Endothelial cell (in vitro differentiated cells): ENCODE data around the gene CMTM7. TPM values are rescaled to one million over a fixed set of nuclear protein-coding genes. Genes with fewer than 3 reads are reported as not detected.
"Not testable (repeated sequence)": the region's sequence is repeated elsewhere in the genome, so short reads cannot be mapped to it uniquely, and the experiment has no call there.

Source experiments
- DNase-seq: peaks from one replicate; pipeline ENCODE4 v3.0.0; 2021; ENCODE audit warnings: low spot score
- H3K27ac Mint-ChIP-seq: one replicate; pipeline ENCODE4 v1.8.0; 2021; ENCODE audit warnings: mixed read lengths, inconsistent platforms; ENCODE audit not compliant: unreplicated experiment
- H3K27me3 Mint-ChIP-seq: one replicate; pipeline ENCODE4 v1.8.0; 2021; ENCODE audit warnings: mild to moderate bottlenecking, moderate library complexity, mixed read lengths, inconsistent platforms; ENCODE audit not compliant: unreplicated experiment
- H3K36me3 Mint-ChIP-seq: one replicate; pipeline ENCODE4 v1.8.0; 2021; ENCODE audit warnings: mild to moderate bottlenecking, low read depth, mixed read lengths, inconsistent platforms; ENCODE audit not compliant: unreplicated experiment
- H3K4me1 Mint-ChIP-seq: one replicate; pipeline ENCODE4 v1.8.0; 2021; ENCODE audit warnings: mild to moderate bottlenecking, mixed read lengths, inconsistent platforms; ENCODE audit not compliant: unreplicated experiment
- H3K4me3 Mint-ChIP-seq: one replicate; pipeline ENCODE4 v1.8.0; 2021; ENCODE audit warnings: mild to moderate bottlenecking, mixed read lengths, inconsistent platforms; ENCODE audit not compliant: unreplicated experiment
- H3K9me3 Mint-ChIP-seq: one replicate; pipeline ENCODE4 v1.8.0; 2021; ENCODE audit warnings: mixed read lengths, inconsistent platforms; ENCODE audit not compliant: unreplicated experiment
- total RNA-seq: library from RNA; stranded (reverse); fragmentation: NEBNext Ultra II Directional; extraction: Animal tissue kit (Norgen Biotek cat#: 25700); gene quantifications from one replicate; pipeline ENCODE4 v1.2.1, GENCODE V29; 2021; ENCODE audit not compliant: unreplicated experiment
- TF ChIP-seq, protein P1 (sequence below): fragments of 200-600 bp; sonication (generic); IDR thresholded peaks from one replicate; pipeline ENCODE4 v1.5.0; 2021; ENCODE audit warnings: antibody characterized with exemption; ENCODE audit not compliant: unreplicated experiment

The CMTM7 gene
- total RNA-seq, 1 donor from 2014 or later: 54.4 TPM

DNA sequence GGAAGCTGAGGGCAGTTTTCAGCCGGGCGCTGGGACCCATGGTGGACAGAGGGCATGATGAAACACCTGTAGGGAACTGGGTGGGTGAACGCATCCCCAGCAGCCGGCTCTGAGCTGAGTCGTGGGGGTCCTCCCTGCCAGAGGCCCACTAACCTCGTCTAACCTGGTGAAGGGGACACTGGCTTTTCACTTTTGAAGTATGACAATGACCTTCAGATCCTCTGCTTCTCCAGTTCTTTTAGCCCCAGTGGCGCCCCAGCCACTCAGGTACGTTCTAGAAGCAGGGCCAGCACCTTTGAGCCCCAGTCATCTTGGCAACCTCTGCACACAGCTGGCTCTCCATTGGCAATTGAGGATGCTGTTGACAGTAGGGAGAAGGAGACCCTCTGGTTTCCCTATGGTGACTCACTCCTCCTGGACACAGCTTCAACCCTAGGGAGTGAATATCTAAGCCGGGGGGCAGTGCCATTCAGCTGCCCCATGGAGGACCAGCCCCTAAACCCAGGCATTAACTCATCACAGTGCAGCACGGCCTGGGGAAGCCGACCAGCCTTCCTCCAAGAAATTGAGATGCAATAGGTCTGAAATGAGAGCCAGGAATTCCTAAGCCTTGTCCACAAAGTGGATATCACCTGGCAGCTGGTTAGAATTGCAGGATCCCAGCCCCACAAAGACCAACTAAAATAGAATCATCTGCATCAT lies 64.9 kb downstream of the CMTM7 start:
- TF ChIP-seq, protein P1, sequence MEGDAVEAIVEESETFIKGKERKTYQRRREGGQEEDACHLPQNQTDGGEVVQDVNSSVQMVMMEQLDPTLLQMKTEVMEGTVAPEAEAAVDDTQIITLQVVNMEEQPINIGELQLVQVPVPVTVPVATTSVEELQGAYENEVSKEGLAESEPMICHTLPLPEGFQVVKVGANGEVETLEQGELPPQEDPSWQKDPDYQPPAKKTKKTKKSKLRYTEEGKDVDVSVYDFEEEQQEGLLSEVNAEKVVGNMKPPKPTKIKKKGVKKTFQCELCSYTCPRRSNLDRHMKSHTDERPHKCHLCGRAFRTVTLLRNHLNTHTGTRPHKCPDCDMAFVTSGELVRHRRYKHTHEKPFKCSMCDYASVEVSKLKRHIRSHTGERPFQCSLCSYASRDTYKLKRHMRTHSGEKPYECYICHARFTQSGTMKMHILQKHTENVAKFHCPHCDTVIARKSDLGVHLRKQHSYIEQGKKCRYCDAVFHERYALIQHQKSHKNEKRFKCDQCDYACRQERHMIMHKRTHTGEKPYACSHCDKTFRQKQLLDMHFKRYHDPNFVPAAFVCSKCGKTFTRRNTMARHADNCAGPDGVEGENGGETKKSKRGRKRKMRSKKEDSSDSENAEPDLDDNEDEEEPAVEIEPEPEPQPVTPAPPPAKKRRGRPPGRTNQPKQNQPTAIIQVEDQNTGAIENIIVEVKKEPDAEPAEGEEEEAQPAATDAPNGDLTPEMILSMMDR: no peak
- no peak overlapping the region for H3K4me3 Mint-ChIP-seq
- peak overlapping the region; percentile 32 for H3K27ac Mint-ChIP-seq
- H3K27me3 Mint-ChIP-seq: peaks cover 4% of the 10 kb centered on the region
- no peak for DNase-seq
- no peaks in the 10 kb centered on the region for H3K9me3 Mint-ChIP-seq
- peaks cover 29% of the 10 kb centered on the region for H3K4me1 Mint-ChIP-seq
- H3K36me3 Mint-ChIP-seq: peaks cover 19% of the 10 kb centered on the region

DNA sequence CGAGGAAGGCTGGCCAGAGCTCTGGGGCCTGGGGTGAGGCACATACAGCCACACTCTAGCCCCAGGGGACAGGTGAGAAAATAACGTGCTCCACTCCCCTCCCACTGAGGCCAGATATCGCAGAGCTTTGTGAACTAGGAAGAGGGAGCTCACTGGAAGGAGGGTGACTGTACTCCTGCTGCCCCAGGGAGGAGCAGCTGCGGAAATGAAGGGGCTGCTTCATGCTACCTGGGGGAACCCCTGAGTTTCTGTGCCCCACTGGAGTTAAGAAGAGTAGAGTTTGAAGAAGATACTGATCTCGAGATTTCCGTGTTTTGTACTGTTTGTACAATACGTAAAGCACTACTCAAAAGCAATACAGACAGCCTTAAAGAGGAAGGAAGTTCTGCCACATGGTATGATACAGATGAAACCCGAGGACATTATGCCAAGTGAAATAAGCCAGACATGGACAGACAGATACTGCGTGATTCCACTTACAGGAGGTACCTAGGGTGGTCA lies 66.4 kb downstream of the CMTM7 start:
- Mint-ChIP-seq H3K4me3 (no peak overlapping the region), H3K27ac (peak overlapping the region; percentile 66), H3K36me3 (peaks cover 19% of the 10 kb centered on the region), H3K9me3 (no peaks in the 10 kb centered on the region), H3K27me3 (peaks cover 4% of the 10 kb centered on the region), H3K4me1 (peaks cover 27% of the 10 kb centered on the region)
- DNase-seq: no peak
- TF ChIP-seq, protein P1: no peak

DNA sequence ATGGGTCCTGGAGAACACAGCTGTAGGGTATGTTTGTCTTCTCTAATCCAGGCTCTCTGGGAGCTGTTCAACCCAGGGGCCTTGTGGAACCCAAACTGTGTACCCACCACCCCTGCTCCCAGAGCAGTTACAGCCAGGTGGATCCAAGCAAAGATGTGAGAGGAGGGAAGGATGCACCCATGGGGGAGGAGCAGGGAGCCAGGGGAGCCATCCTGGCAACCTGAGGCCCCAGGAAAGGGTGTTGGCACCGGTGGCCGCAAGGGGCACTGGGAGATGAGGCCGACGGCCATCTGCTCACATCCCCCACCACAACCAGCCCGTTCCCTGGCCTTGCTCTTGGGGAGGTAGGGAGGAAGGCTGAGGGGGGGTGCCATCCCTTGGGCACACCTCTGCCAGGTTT lies 67.8 kb downstream of the CMTM7 start:
- Mint-ChIP-seq H3K36me3 (peaks cover 17% of the 10 kb centered on the region), H3K4me3 (no peak overlapping the region), H3K9me3 (no peaks in the 10 kb centered on the region), H3K27me3 (peaks cover 4% of the 10 kb centered on the region), H3K4me1 (peaks cover 20% of the 10 kb centered on the region), H3K27ac (no peak overlapping the region)
- DNase-seq: no peak
- TF ChIP-seq, protein P1: no peak

GRCh38 chr3:32460031-32460749 lies 68.5 kb downstream of the CMTM7 start:
- Mint-ChIP-seq H3K27me3 (peaks cover 4% of the 10 kb centered on the region), H3K4me1 (peaks cover 13% of the 10 kb centered on the region), H3K36me3 (peaks cover 14% of the 10 kb centered on the region), H3K27ac (peak overlapping the region; percentile 95), H3K4me3 (peak overlapping the region; percentile 76), H3K9me3 (no peaks in the 10 kb centered on the region)
- DNase-seq: peak; percentile 55
- TF ChIP-seq, protein P1: no peak

DNA sequence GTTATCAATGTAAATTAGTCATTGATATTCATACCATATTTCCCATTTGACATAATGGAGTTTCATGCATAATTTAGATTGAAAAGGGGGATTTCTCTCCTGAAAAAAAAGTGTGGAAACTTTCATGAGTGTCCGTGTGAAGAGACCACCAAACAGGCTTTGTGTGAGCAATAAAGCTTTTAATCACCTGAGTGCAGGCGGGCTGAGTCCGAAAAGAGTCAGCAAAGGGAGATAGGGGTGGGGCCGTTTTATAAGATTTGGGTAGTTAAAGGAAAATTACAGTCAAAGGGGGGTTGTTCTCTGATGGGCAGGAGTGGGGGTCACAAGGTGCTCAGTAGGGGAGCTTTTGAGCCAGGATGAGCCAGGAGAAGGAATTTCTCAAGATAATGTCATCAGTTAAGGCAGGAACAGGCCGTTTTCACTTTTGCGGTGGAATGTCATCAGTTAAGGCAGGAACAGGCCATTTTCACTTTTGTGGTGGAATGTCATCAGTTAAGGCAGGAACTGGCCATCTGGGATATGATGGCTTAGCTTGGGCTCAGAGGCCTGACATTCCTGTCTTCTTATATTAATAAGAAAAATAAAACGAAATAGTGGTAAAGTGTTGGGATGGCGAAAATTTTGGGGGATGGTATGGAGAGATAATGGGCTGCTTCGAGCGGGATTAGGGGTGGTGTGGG lies 69.3 kb downstream of the CMTM7 start:
- H3K4me3 Mint-ChIP-seq: peak overlapping the region; percentile 76
- DNase-seq, H3K9me3 Mint-ChIP-seq, H3K27me3 Mint-ChIP-seq: not testable (repeated sequence)
- peaks cover 22% of the 10 kb centered on the region for H3K36me3 Mint-ChIP-seq
- peaks cover 18% of the 10 kb centered on the region for H3K4me1 Mint-ChIP-seq
- H3K27ac Mint-ChIP-seq: peak overlapping the region; percentile 95

DNA sequence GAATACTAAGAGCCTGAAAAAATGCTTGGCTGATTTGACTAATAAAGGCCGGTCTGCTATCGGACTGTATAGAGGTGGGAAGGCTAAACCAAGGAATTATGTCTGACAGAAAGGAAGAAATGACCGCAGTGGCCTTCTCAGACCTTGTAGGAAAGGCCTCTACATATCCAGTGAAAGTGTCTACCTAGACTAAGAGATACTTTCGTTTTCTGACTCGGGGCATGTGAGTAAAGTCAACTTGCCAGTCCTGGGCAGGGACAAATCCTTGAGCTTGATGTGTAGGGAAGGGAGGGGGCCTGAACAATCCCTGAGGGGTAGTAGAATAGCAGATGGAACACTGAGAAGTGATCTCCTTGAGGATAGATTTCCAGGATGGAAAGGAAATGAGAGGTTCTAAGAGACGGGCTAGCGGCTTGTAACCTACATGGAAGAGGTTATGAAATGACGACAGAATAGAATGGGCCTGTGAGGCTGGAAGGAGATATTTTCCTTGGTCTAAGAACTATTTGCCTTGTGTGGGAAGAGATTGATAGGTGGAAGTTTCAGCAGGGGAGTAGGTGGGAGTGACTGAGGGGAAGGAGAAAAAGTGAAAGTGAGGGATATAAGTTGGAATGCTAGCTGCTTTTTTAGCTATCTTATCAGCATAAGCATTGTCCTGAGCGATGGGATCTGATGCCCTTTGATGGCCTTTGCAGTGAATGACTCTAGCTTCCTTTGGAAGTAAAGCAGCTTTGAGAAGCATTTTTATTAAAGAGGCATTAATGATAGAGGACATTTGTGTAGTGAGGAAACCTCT lies 70.7 kb downstream of the CMTM7 start:
- not testable (repeated sequence) for DNase-seq

DNA sequence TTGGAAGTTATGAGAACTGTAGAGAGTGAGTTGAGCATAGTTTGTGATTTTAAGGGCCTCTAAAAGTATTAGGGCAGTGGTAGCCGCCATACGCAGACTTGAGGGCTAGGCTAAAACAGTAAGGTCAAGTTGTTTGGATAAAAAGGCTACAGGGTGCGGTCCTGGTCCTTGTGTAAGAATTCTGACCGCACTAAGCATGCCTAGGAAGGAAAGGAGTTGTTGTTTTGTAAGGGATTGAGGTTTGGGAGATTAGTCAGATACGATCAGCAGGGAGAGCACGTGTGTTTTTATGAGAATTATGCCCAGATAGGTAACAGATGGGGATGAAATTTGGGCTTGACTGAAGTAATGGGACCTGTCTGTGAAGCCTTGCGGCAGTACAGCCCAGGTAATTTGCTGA lies 71.8 kb downstream of the CMTM7 start:
- H3K9me3 Mint-ChIP-seq, H3K4me3 Mint-ChIP-seq, DNase-seq, H3K27ac Mint-ChIP-seq, H3K27me3 Mint-ChIP-seq: not testable (repeated sequence)
- Mint-ChIP-seq H3K36me3 (peaks cover 23% of the 10 kb centered on the region), H3K4me1 (peaks cover 19% of the 10 kb centered on the region)

More for the DNA sequence above, 70.7 kb downstream of the CMTM7 start:
- H3K27ac Mint-ChIP-seq, H3K9me3 Mint-ChIP-seq, H3K27me3 Mint-ChIP-seq, H3K4me3 Mint-ChIP-seq: not testable (repeated sequence)
- peaks cover 26% of the 10 kb centered on the region for H3K4me1 Mint-ChIP-seq
- H3K36me3 Mint-ChIP-seq: peaks cover 23% of the 10 kb centered on the region
